Loucy (cell line): Measurements from ENCODE around the gene RSU1.

Experiments used
- H2AFZ ChIP-seq: fragments of 200-600 bp; sonication (generic); 2 replicates; pipeline ENCODE4 v1.6.0; 2016; ENCODE audit warnings: antibody characterized with exemption, mild to moderate bottlenecking, low read length, moderate library complexity
- H3F3A ChIP-seq: fragments of 200-600 bp; 2 replicates; pipeline ENCODE4 v1.6.0; 2016; ENCODE audit warnings: antibody characterized with exemption, low read depth, mild to moderate bottlenecking
- H3K27me3 ChIP-seq: fragments of 200-600 bp; sonication (generic); 2 replicates; pipeline ENCODE4 v1.6.1; 2014; ENCODE audit warnings: low read length, mild to moderate bottlenecking; ENCODE audit not compliant: insufficient read depth, poor library complexity, severe bottlenecking
- H3K36me3 ChIP-seq: fragments of 200-600 bp; sonication (generic); 2 replicates; pipeline ENCODE4 v1.6.1; 2016; ENCODE audit warnings: low read length; ENCODE audit not compliant: insufficient read depth
- H3K4me1 ChIP-seq: fragments of 200-600 bp; sonication (generic); 2 replicates; pipeline ENCODE4 v1.5.1; 2014; ENCODE audit warnings: low read length, mild to moderate bottlenecking; ENCODE audit not compliant: insufficient read depth, poor library complexity, severe bottlenecking
- H3K4me2 ChIP-seq: fragments of 200-600 bp; sonication (generic); 2 replicates; pipeline ENCODE4 v1.6.0; 2014; ENCODE audit warnings: antibody characterized with exemption, low read length, low read depth, mild to moderate bottlenecking; ENCODE audit not compliant: poor library complexity, severe bottlenecking
- H3K4me3 ChIP-seq: fragments of 200-600 bp; sonication (generic); 2 replicates; pipeline ENCODE4 v1.5.1; 2014; ENCODE audit warnings: low read length, mild to moderate bottlenecking, mixed read lengths; ENCODE audit not compliant: poor library complexity, severe bottlenecking
- H3K79me2 ChIP-seq: fragments of 200-600 bp; sonication (generic); 2 replicates; pipeline ENCODE4 v1.6.1; 2014; ENCODE audit warnings: low read length; ENCODE audit not compliant: insufficient read depth
- H3K9ac ChIP-seq: fragments of 200-600 bp; sonication (generic); 2 replicates; pipeline ENCODE4 v1.6.0; 2014; ENCODE audit warnings: mild to moderate bottlenecking, low read depth, low read length, moderate library complexity; ENCODE audit not compliant: poor library complexity, severe bottlenecking
- H3K9me2 ChIP-seq: fragments of 200-600 bp; sonication (generic); replicated peaks from 2 replicates; pipeline ENCODE4 v1.6.1; 2016; ENCODE audit warnings: low read depth, low read length, mixed read lengths
- H3K9me3 ChIP-seq: fragments of 200-600 bp; sonication (generic); 2 replicates; pipeline ENCODE4 v1.6.1; 2014; ENCODE audit warnings: mild to moderate bottlenecking, antibody characterized with exemption, low read length, low read depth; ENCODE audit not compliant: insufficient read depth
- H4K20me1 ChIP-seq: fragments of 200-600 bp; sonication (generic); 2 replicates; pipeline ENCODE4 v1.6.0; 2014; ENCODE audit warnings: antibody characterized with exemption, low read length, mild to moderate bottlenecking; ENCODE audit not compliant: insufficient read depth, poor library complexity, severe bottlenecking
- EZH2phosphoT487 ChIP-seq: fragments of 200-600 bp; IDR thresholded peaks from 2 replicates; pipeline ENCODE4 v1.6.1; 2018; ENCODE audit warnings: antibody characterized with exemption, mild to moderate bottlenecking, moderate library complexity, borderline replicate concordance
- TF ChIP-seq, protein P1 (sequence below): fragments of 200-600 bp; sonication (generic); conservative IDR thresholded peaks from 2 replicates; pipeline ENCODE4 v1.5.1; 2014; ENCODE audit warnings: mild to moderate bottlenecking, antibody characterized with exemption, low read length

Gene RSU1

DNA sequence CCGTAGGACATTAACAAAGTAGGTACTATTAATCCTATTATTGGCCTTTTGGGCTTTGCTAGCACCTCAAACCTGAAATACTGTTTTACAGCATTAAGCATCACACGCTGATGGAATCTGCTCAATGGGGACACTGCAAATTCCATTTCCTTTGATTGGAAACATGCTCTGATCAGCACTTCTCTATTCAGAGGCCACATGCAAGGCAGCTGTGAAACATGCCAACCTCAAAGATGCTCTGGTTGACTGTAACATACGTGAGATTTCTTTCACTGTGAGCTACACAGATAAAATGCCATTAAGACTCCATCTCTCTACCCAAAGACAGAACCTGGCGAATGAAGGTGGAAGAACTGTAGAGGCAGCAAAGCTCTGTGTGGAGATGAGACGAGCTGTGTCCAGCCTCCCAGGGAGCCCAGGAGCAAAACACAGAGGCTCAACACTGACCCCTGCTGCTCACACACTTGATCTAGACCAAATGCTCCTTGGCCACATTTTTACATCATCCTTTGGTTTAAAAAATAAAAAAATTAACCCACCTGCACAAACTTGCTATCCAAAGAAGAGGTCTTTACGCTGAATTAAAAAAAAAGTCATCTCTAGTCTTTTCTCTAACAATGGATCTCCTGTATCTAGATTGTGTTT lies 8.0 kb downstream of the RSU1 start:
- Histone ChIP-seq H3K4me2 (no peak overlapping the region), H3K27me3 (no peaks in the 10 kb centered on the region), H3K4me3 (no peak overlapping the region), H3F3A (no peaks in the 10 kb centered on the region), H4K20me1 (no peaks in the 10 kb centered on the region), H3K9me2 (no peaks in the 10 kb centered on the region), H3K36me3 (0 out of 2 replicates have a peak, but pooled peaks cover 3% of the 10 kb centered on the region), H3K79me2 (peaks cover 44% of the 10 kb centered on the region), H3K9me3 (no peaks in the 10 kb centered on the region), H2AFZ (no peak overlapping the region), H3K4me1 (peaks cover 25% of the 10 kb centered on the region), H3K9ac (no peak overlapping the region)
- TF ChIP-seq, protein P1, sequence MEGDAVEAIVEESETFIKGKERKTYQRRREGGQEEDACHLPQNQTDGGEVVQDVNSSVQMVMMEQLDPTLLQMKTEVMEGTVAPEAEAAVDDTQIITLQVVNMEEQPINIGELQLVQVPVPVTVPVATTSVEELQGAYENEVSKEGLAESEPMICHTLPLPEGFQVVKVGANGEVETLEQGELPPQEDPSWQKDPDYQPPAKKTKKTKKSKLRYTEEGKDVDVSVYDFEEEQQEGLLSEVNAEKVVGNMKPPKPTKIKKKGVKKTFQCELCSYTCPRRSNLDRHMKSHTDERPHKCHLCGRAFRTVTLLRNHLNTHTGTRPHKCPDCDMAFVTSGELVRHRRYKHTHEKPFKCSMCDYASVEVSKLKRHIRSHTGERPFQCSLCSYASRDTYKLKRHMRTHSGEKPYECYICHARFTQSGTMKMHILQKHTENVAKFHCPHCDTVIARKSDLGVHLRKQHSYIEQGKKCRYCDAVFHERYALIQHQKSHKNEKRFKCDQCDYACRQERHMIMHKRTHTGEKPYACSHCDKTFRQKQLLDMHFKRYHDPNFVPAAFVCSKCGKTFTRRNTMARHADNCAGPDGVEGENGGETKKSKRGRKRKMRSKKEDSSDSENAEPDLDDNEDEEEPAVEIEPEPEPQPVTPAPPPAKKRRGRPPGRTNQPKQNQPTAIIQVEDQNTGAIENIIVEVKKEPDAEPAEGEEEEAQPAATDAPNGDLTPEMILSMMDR = peak; percentile 76
- TF ChIP-seq EZH2phosphoT487 = no peak

DNA sequence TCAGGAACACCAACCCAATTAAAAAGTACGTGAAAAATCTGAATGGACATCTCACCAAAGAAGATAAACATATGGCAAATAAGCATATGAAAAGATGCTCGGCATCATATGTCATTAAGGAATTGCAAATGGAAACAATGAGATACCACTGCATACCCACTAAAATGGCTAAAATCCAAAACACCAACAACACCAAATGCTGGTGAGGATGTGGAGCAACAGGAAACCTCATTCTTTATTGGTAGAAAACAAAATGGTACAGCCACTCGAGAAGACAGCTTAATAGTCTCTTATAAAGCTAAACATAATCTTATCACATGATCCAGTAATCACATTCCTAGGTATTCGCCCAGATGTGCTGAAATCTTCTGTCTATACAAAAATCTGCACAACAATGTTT lies 13.1 kb downstream of the RSU1 start:
- Histone ChIP-seq H3K27me3 (no peaks in the 10 kb centered on the region), H3K9ac (no peak overlapping the region), H3K4me1 (no peaks in the 10 kb centered on the region), H3K4me2 (no peak overlapping the region), H3K4me3 (no peak overlapping the region), H3K36me3 (0 out of 2 replicates have a peak, but pooled peaks cover 3% of the 10 kb centered on the region), H4K20me1 (no peaks in the 10 kb centered on the region), H3F3A (no peaks in the 10 kb centered on the region), H3K9me3 (no peaks in the 10 kb centered on the region), H2AFZ (no peak overlapping the region), H3K9me2 (no peaks in the 10 kb centered on the region), H3K79me2 (peaks cover 32% of the 10 kb centered on the region)
- TF ChIP-seq EZH2phosphoT487 = no peak

GRCh38 chr10:16803464-16803863 lies 13.8 kb downstream of the RSU1 start:
- H3F3A ChIP-seq = no peaks in the 10 kb centered on the region
- peaks cover 30% of the 10 kb centered on the region; the same call in 1 of the 2 replicates for H3K79me2 ChIP-seq
- H4K20me1 ChIP-seq = no peaks in the 10 kb centered on the region
- no peaks in the 10 kb centered on the region for H3K27me3 ChIP-seq
- TF ChIP-seq, protein P1 = no peak
- no peak for TF ChIP-seq EZH2phosphoT487
- H3K36me3 ChIP-seq = 0 out of 2 replicates have a peak, but pooled peaks cover 7% of the 10 kb centered on the region
- no peaks in the 10 kb centered on the region for H3K9me3 ChIP-seq
- H3K4me2 ChIP-seq = no peak overlapping the region
- H3K9me2 ChIP-seq = no peaks in the 10 kb centered on the region
- no peak overlapping the region for H2AFZ ChIP-seq
- no peaks in the 10 kb centered on the region for H3K4me1 ChIP-seq
- no peak overlapping the region for H3K9ac ChIP-seq
- no peak overlapping the region for H3K4me3 ChIP-seq

GRCh38 chr10:16799621-16800020 lies 17.6 kb downstream of the RSU1 start:
- 0 out of 2 replicates have a peak, but pooled peaks cover 7% of the 10 kb centered on the region for H3K36me3 ChIP-seq
- no peaks in the 10 kb centered on the region for H3K9me2 ChIP-seq
- TF ChIP-seq, protein P1 = no peak
- no peak for TF ChIP-seq EZH2phosphoT487
- H4K20me1 ChIP-seq = no peaks in the 10 kb centered on the region
- H3K27me3 ChIP-seq = no peaks in the 10 kb centered on the region
- no peaks in the 10 kb centered on the region for H3F3A ChIP-seq
- no peak overlapping the region for H3K4me2 ChIP-seq
- no peak overlapping the region for H3K4me3 ChIP-seq
- H2AFZ ChIP-seq = no peak overlapping the region
- no peaks in the 10 kb centered on the region for H3K4me1 ChIP-seq
- no peaks in the 10 kb centered on the region for H3K9me3 ChIP-seq
- peaks cover 30% of the 10 kb centered on the region; the same call in 1 of the 2 replicates for H3K79me2 ChIP-seq
- no peak overlapping the region for H3K9ac ChIP-seq
